GM19324 (cell line): ENCODE results near the gene CHAC1.
"Not testable (repeated sequence)": the region's sequence is repeated elsewhere in the genome, so short reads cannot be mapped to it uniquely, and the experiment has no call there.

Source experiments
- ATAC-seq: cut with Tn5 transposase; IDR thresholded peaks from one replicate; pipeline ENCODE4 v1.9.1; 2021; ENCODE audit warnings: mild to moderate bottlenecking, moderate library complexity; ENCODE audit not compliant: unreplicated experiment, low FRiP score

The CHAC1 gene

GRCh38 chr15:40955930-40956540, 2.8 kb downstream of the CHAC1 start:
- no peak for ATAC-seq

GRCh38 chr15:40956541-40956982, 3.3 kb downstream of the CHAC1 start:
- no peak for ATAC-seq

- ATAC-seq = no peak
These were observed 3.8 kb downstream of the CHAC1 start for GRCh38 chr15:40957041-40957555.

- no peak for ATAC-seq
These were observed 4.3 kb downstream of the CHAC1 start for GRCh38 chr15:40957581-40958051.

GRCh38 chr15:40958146-40958545, 4.9 kb downstream of the CHAC1 start:
- no peak for ATAC-seq

- no peak for ATAC-seq
These were observed 5.5 kb downstream of the CHAC1 start for GRCh38 chr15:40958723-40959122.

- no peak for ATAC-seq
These were observed 6.3 kb downstream of the CHAC1 start for GRCh38 chr15:40959331-40960141.

- ATAC-seq = no peak
These were observed 7.0 kb downstream of the CHAC1 start for GRCh38 chr15:40960151-40960885.

- ATAC-seq = no peak
These were observed 7.7 kb downstream of the CHAC1 start for GRCh38 chr15:40960925-40961324.

GRCh38 chr15:40961740-40962139, 8.5 kb downstream of the CHAC1 start:
- not testable (repeated sequence) for ATAC-seq

GRCh38 chr15:40962317-40962716, 9.0 kb downstream of the CHAC1 start:
- not testable (repeated sequence) for ATAC-seq

- no peak for ATAC-seq
These were observed 9.9 kb downstream of the CHAC1 start for GRCh38 chr15:40963201-40963600.

- no peak for ATAC-seq
These were observed 10.7 kb downstream of the CHAC1 start for GRCh38 chr15:40964006-40964405.

- no peak for ATAC-seq
These were observed 11.4 kb downstream of the CHAC1 start for GRCh38 chr15:40964634-40965033.

- ATAC-seq = no peak
These were observed 15.2 kb downstream of the CHAC1 start for GRCh38 chr15:40968290-40969085.

- no peak for ATAC-seq
These were observed 16.1 kb downstream of the CHAC1 start for GRCh38 chr15:40969363-40969762.

GRCh38 chr15:40974879-40975278, 21.6 kb downstream of the CHAC1 start:
- ATAC-seq = no peak

- no peak for ATAC-seq
These were observed 23.5 kb downstream of the CHAC1 start for GRCh38 chr15:40976819-40977218.

- ATAC-seq = no peak
These were observed 24.9 kb downstream of the CHAC1 start for GRCh38 chr15:40978141-40978540.

GRCh38 chr15:40978562-40978961, 25.3 kb downstream of the CHAC1 start:
- no peak for ATAC-seq
